Measurements from ENCODE around the gene LYPD1.

LYPD1 gene

GRCh38 chr2:132668987-132669907, 758 bp downstream of the LYPD1 start:
- Histone ChIP-seq H3K27ac (ENCODE audit: poor library complexity, severe bottlenecking) (no peak overlapping the region), H3K9me3 (ENCODE audit: severe bottlenecking) (no peaks in the 10 kb centered on the region), H3K36me3 (ENCODE audit: low read depth) (no peaks in the 10 kb centered on the region), H3K4me3 (ENCODE audit: severe bottlenecking) (peak overlapping the region; percentile 16), H3K27me3 (ENCODE audit: insufficient read depth, poor library complexity, severe bottlenecking) (peaks cover 52% of the 10 kb centered on the region), H3K4me1 (ENCODE audit: insufficient read depth, poor library complexity, severe bottlenecking) (peaks cover 12% of the 10 kb centered on the region)
- no peak for TF ChIP-seq CTCF (IDR thresholded peaks at IDR 0.05; ENCODE audit: poor library complexity, severe bottlenecking)
- DNase-seq (ENCODE audit: low spot score) = no peak
- ATAC-seq (ENCODE audit: low read depth) = peak; percentile 13; the same call in 1 of the 3 replicates

- H3K9me3 ChIP-seq (ENCODE audit: severe bottlenecking) = no peaks in the 10 kb centered on the region
- no peak overlapping the region for H3K27ac ChIP-seq (ENCODE audit: poor library complexity, severe bottlenecking)
- H3K27me3 ChIP-seq (ENCODE audit: insufficient read depth, poor library complexity, severe bottlenecking) = peaks cover 52% of the 10 kb centered on the region
- TF ChIP-seq CTCF (IDR thresholded peaks at IDR 0.05; ENCODE audit: poor library complexity, severe bottlenecking) = no peak
- H3K4me1 ChIP-seq (ENCODE audit: insufficient read depth, poor library complexity, severe bottlenecking) = peaks cover 12% of the 10 kb centered on the region
- H3K36me3 ChIP-seq (ENCODE audit: low read depth) = no peaks in the 10 kb centered on the region
- DNase-seq (ENCODE audit: low spot score) (no peak), ATAC-seq (ENCODE audit: low read depth) (no peak)
- no peak overlapping the region for H3K4me3 ChIP-seq (ENCODE audit: severe bottlenecking)
Observed at GRCh38 chr2:132668189-132668823, 1.7 kb downstream of the LYPD1 start.

- Histone ChIP-seq H3K9me3 (ENCODE audit: severe bottlenecking) (no peaks in the 10 kb centered on the region), H3K4me1 (ENCODE audit: insufficient read depth, poor library complexity, severe bottlenecking) (peaks cover 12% of the 10 kb centered on the region), H3K27me3 (ENCODE audit: insufficient read depth, poor library complexity, severe bottlenecking) (peaks cover 52% of the 10 kb centered on the region), H3K4me3 (ENCODE audit: severe bottlenecking) (no peak overlapping the region), H3K27ac (ENCODE audit: poor library complexity, severe bottlenecking) (no peak overlapping the region), H3K36me3 (ENCODE audit: low read depth) (no peaks in the 10 kb centered on the region)
- no peak for ATAC-seq (ENCODE audit: low read depth)
- TF ChIP-seq CTCF (IDR thresholded peaks at IDR 0.05; ENCODE audit: poor library complexity, severe bottlenecking) = no peak
- DNase-seq (ENCODE audit: low spot score) = no peak
Observed at GRCh38 chr2:132667706-132668105, 2.3 kb downstream of the LYPD1 start.

GRCh38 chr2:132665401-132666140, 4.4 kb downstream of the LYPD1 start:
- TF ChIP-seq CTCF (IDR thresholded peaks at IDR 0.05; ENCODE audit: poor library complexity, severe bottlenecking) = no peak
- H3K27me3 ChIP-seq (ENCODE audit: insufficient read depth, poor library complexity, severe bottlenecking) = peaks cover 45% of the 10 kb centered on the region
- DNase-seq (ENCODE audit: low spot score) (no peak), ATAC-seq (ENCODE audit: low read depth) (no peak)
- no peaks in the 10 kb centered on the region for H3K36me3 ChIP-seq (ENCODE audit: low read depth)
- H3K9me3 ChIP-seq (ENCODE audit: severe bottlenecking) = no peaks in the 10 kb centered on the region
- H3K27ac ChIP-seq (ENCODE audit: poor library complexity, severe bottlenecking) = no peak overlapping the region
- H3K4me3 ChIP-seq (ENCODE audit: severe bottlenecking) = no peak overlapping the region
- no peaks in the 10 kb centered on the region for H3K4me1 ChIP-seq (ENCODE audit: insufficient read depth, poor library complexity, severe bottlenecking)

Measured in RWPE2 (cell line).